SK-N-MC (cell line): Measurements from ENCODE around the gene LTBP1.

Experiments used
- EZH2 ChIP-seq: fragments of 200-600 bp; sonication (generic); IDR thresholded peaks from one replicate; pipeline ENCODE4 v1.6.1; 2017; ENCODE audit warnings: antibody characterized with exemption
- FOXP2 ChIP-seq: optimal IDR thresholded peaks from 2 replicates; pipeline ENCODE3; 2011; ENCODE audit warnings: mild to moderate bottlenecking, moderate library complexity; ENCODE audit not compliant: insufficient read depth; ENCODE audit errors: extremely low read length, control extremely low read depth
- POLR2AphosphoS5 ChIP-seq: IDR thresholded peaks from 2 replicates; pipeline ENCODE4 v1.6.1; 2012; ENCODE audit warnings: mild to moderate bottlenecking, low read depth, low read length, borderline replicate concordance

DNA sequence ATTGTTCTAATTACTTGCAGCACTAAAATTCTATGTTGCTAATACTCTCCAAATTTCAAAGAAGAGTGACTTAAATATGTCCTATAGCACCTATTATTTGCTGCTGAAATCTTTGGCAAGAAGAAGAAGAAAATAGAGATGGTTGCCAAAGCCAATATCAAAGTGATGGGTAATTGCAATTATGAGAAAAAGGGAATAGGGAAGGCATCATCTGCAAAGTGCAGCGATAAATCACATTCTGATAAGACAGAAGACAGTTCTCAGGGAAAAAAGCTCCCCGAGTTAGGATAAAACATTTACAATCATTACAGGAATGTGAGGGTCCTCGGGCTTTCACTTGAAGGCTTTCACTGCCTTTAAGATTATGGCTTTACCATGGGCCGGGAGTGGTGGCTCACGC, 457.6 kb downstream of the LTBP1 start:
- no peak for TF ChIP-seq POLR2AphosphoS5
- no peak for TF ChIP-seq EZH2
- no peak for TF ChIP-seq FOXP2
